Smooth muscle cell (in vitro differentiated cells): Measurements from ENCODE around the gene GRWD1. TPM values are rescaled to one million over a fixed set of nuclear protein-coding genes. Genes with fewer than 3 reads are reported as not detected.

Source experiments
- DNase-seq: peaks from one replicate; lab custom pipeline; 2025; ENCODE audit not compliant: unreplicated experiment; lab: John Stamatoyannopoulos, UW
- H2AFZ ChIP-seq: fragments of 200-600 bp; sonication (generic); 2 replicates; pipeline ENCODE4 v1.6.0; 2016; ENCODE audit warnings: antibody characterized with exemption, low read depth, mild to moderate bottlenecking
- H3F3A ChIP-seq: fragments of 200-600 bp; sonication (generic); 2 replicates; pipeline ENCODE4 v1.6.0; 2017; ENCODE audit warnings: antibody characterized with exemption, low read depth
- H3K27ac ChIP-seq: fragments of 200-600 bp; sonication (generic); 2 replicates; pipeline ENCODE4 v1.5.1; 2016; ENCODE audit warnings: low read depth, mild to moderate bottlenecking
- H3K27me3 ChIP-seq: fragments of 200-600 bp; sonication (generic); 2 replicates; pipeline ENCODE4 v1.6.1; 2016; ENCODE audit warnings: low read depth, mild to moderate bottlenecking
- H3K36me3 ChIP-seq: fragments of 200-600 bp; sonication (generic); 2 replicates; pipeline ENCODE4 v1.5.1; 2016; ENCODE audit warnings: low read depth
- H3K4me1 ChIP-seq: fragments of 200-600 bp; sonication (generic); 2 replicates; pipeline ENCODE4 v1.5.1; 2016; ENCODE audit warnings: low read depth
- H3K4me2 ChIP-seq: fragments of 200-600 bp; sonication (generic); 2 replicates; pipeline ENCODE4 v1.6.0; 2016; ENCODE audit warnings: mild to moderate bottlenecking
- H3K4me3 ChIP-seq: fragments of 200-600 bp; sonication (generic); 2 replicates; pipeline ENCODE4 v1.5.1; 2016; ENCODE audit warnings: mild to moderate bottlenecking
- H3K79me2 ChIP-seq: fragments of 200-600 bp; sonication (generic); 2 replicates; pipeline ENCODE4 v1.6.0; 2016; ENCODE audit warnings: low read depth, mild to moderate bottlenecking
- H3K9ac ChIP-seq: fragments of 200-600 bp; sonication (generic); 2 replicates; pipeline ENCODE4 v1.6.0; 2016; ENCODE audit warnings: low read depth
- H3K9me3 ChIP-seq: fragments of 200-600 bp; sonication (generic); replicated peaks from 2 replicates; pipeline ENCODE4 v1.5.1; 2016; ENCODE audit warnings: low read depth
- H4K20me1 ChIP-seq: fragments of 200-600 bp; sonication (generic); 2 replicates; pipeline ENCODE4 v1.6.0; 2016; ENCODE audit warnings: low read depth
- CTCF ChIP-seq: fragments of 200-600 bp; sonication (generic); IDR thresholded peaks from 2 replicates; pipeline ENCODE4 v1.5.1; 2017; ENCODE audit warnings: borderline replicate concordance, mild to moderate bottlenecking, antibody characterized with exemption; ENCODE audit not compliant: insufficient read depth, poor library complexity, severe bottlenecking
- WGBS: methylation state at CpG from one replicate; pipeline ENCODE4 v1.1.7; 2016; ENCODE audit warnings: low lambda C conversion rate; 5-methylcytosine and 5-hydroxymethylcytosine counted together
- polyA plus RNA-seq: library from polyadenylated mRNA; unstranded; fragments of >200 nt; fragmentation: Nextera tagmentation; extraction: Ambion mirVana; gene quantifications from 2 replicates; pipeline ENCODE4 v1.2.1, GENCODE V29; 2016
- total RNA-seq: library from RNA; depleted of rRNA; stranded (reverse); fragments of >200 nt; gene quantifications from 2 replicates; pipeline ENCODE4 v1.2.3, GENCODE V29; 2014

GRWD1 gene
- total and polyA plus RNA-seq, 2 experiments from 2014 or later, result 22.1 to 23.6 TPM

DNA sequence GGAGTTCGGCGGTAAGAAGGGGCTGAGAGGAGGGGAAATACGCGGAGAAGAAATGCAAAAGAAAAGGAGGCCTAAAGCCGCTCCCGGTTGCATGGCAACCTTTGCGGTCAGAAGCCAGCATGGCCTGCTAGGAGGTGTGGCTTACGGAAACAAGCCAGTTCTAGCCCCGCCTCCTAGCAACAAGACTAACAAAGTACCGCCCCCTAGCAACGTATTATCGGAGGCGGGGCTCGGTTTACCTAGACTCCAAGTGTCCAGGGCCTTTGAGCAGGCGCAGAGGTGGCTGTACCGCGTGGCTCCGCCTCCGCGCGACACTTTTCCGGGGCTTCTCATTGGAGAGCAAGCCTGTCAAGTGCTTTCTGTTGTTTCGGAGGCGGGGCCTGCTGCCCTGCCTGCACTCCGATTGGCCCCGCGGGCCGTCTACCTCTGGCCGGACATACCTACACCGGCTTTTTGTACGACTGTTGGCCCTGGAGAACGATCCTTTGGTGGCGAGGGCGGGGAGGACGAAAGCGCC lies 23.0 kb downstream of the GRWD1 start:
- Histone ChIP-seq H3K4me3 (peak overlapping the region; percentile 86), H3K4me2 (peak overlapping the region; percentile 65)

DNA sequence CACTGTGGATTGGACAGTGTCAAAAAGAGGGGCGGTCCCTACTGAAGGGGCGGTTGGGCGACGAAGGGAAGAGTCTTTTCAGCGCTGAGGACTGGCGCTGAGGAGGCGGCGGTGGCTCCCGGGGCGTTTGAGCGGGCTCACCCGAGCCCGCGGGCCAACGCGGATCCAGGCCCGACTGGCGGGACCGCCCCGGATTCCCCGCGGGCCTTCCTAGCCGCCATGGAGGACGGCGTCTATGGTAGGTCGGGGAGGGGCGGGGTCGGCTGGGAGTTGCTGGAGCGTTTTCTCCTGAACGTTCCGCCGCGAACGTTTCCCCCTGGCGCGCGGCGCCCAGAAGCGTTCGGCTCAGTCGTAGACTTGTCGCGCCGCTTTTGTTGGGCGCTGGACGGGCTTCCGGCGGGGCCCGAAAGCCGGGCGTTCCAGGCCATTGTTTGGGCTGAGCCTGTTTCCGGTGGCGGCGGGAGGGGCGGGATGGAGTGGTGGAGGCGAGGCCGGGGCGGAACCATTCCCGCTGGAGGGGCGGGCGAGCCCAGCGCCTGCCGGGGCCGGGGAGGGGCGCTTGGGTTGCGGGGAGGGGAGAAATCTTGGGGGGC lies 23.6 kb downstream of the GRWD1 start, which contains the start of gene CYTH2:
CYTH2 (plus strand) TSS at position 81 of the 593 bp plus-strand sequence; CDS start at position 220, 139 bp downstream.
- H3K36me3 ChIP-seq, result peaks cover 3% of the 10 kb centered on the region

More for the DNA sequence above, 23.0 kb downstream of the GRWD1 start:
- H3K4me1 ChIP-seq, result peaks cover 13% of the 10 kb centered on the region
- TF ChIP-seq CTCF, result no peak
- DNase-seq, result peak; percentile 94
- peaks cover 16% of the 10 kb centered on the region for H3K79me2 ChIP-seq
- H3K9ac ChIP-seq, result peak overlapping the region; percentile 98
- no peak overlapping the region for H2AFZ ChIP-seq
- no peaks in the 10 kb centered on the region for H3F3A ChIP-seq
- peak overlapping the region; percentile 93 for H3K27ac ChIP-seq
- H3K9me3 ChIP-seq, result no peaks in the 10 kb centered on the region
- peaks cover 3% of the 10 kb centered on the region for H3K36me3 ChIP-seq
- H4K20me1 ChIP-seq, result peaks cover 42% of the 10 kb centered on the region
- no peaks in the 10 kb centered on the region for H3K27me3 ChIP-seq
- WGBS, result 1% methylated on average over 36 of the region's 36 CpGs

GRCh38 chr19:48469934-48470680 lies 24.3 kb downstream of the GRWD1 start:
- H3K9me3 ChIP-seq, result no peaks in the 10 kb centered on the region
- H4K20me1 ChIP-seq, result peaks cover 54% of the 10 kb centered on the region
- H3K36me3 ChIP-seq, result peaks cover 8% of the 10 kb centered on the region
- no peaks in the 10 kb centered on the region for H3K27me3 ChIP-seq
- peak overlapping the region; percentile 93 for H3K27ac ChIP-seq
- no peak for DNase-seq
- H3K9ac ChIP-seq, result peak overlapping the region; percentile 98
- peaks cover 16% of the 10 kb centered on the region for H3K79me2 ChIP-seq
- H2AFZ ChIP-seq, result no peak overlapping the region
- peaks cover 13% of the 10 kb centered on the region for H3K4me1 ChIP-seq
- H3F3A ChIP-seq, result no peaks in the 10 kb centered on the region
- no peak for TF ChIP-seq CTCF
- 70% methylated on average over 19 of the region's 20 CpGs for WGBS
- peak overlapping the region; percentile 86 for H3K4me3 ChIP-seq
- H3K4me2 ChIP-seq, result peak overlapping the region; percentile 97

More for the DNA sequence above, 23.6 kb downstream of the GRWD1 start, which contains the start of gene CYTH2:
- H3K9me3 ChIP-seq, result no peaks in the 10 kb centered on the region
- H3K79me2 ChIP-seq, result peaks cover 16% of the 10 kb centered on the region
- peak within 1 kb of the TSS; percentile 98 for H3K9ac ChIP-seq
- peak within 1 kb of the TSS; percentile 93 for H3K27ac ChIP-seq
- H2AFZ ChIP-seq, result no peak within 1 kb of the TSS
- peaks cover 47% of the 10 kb centered on the region for H4K20me1 ChIP-seq
- no peak for TF ChIP-seq CTCF
- no peaks in the 10 kb centered on the region for H3K27me3 ChIP-seq
- peak; percentile 78 for DNase-seq
- no peaks in the 10 kb centered on the region for H3F3A ChIP-seq
- H3K4me3 ChIP-seq, result peak within 1 kb of the TSS; percentile 86
- H3K4me1 ChIP-seq, result peaks cover 13% of the 10 kb centered on the region
- H3K4me2 ChIP-seq, result peak within 1 kb of the TSS; percentile 97
- 1% methylated on average over 47 of the region's 66 CpGs for WGBS
